ENCODE results near the gene SOX30.

DNA sequence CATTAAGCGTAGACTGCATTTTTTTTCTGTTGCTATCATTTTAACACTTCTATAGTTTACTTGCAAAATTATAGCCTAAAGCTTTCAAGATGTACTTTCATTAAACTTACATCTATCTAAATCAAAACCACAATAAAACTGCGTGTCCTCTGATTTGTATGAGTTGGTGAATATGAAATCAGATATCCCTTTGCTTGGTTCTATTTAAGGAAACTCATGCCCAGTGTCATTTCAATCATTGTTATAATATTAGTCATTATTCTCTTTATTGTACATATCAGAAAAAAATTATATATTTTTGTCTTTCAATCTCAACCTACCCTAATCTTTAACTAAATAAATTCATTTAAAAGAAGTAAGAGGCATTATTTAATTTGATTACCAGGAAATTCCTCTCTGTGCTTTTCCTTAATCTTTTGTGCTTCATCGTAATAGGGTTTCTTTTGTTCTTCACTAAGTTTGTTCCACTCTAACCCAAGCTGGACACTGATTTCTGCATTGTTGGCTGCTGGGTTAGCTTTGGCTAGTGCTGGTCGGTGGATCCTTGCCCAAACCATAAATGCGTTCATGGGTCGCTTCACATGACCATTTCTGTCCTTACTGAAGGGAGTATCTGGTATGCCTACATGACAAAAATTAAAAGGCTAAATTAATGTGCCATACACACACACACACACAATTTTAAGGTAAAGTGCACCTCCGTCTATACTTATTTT, 3.8 kb downstream of the SOX30 start:
- TF ChIP-seq CTCF (IDR thresholded peaks at IDR 0.05) (no peak), POLR2A (IDR thresholded peaks at IDR 0.05; ENCODE audit: low read length) (no peak)

Measured in A549 (cell line).